ENCODE data around the gene PPP2R5C.

PPP2R5C gene

GRCh38 chr14:101875727-101876554 is 114.4 kb downstream of the PPP2R5C start (continued):
- TF ChIP-seq TCF7L2 (IDR thresholded peaks at IDR 0.05; ENCODE audit: borderline replicate concordance, low read depth, low read length) (peak; percentile 85), ZNF654 (tag by site-specific recombination; IDR thresholded peaks at IDR 0.05; ENCODE audit: low read depth) (no peak), ZNF561 (tag by site-specific recombination; IDR thresholded peaks at IDR 0.05; ENCODE audit: borderline replicate concordance) (no peak), SP2 (tag by site-specific recombination; IDR thresholded peaks at IDR 0.05) (no peak), ZNF548 (tag by site-specific recombination; IDR thresholded peaks at IDR 0.05) (no peak), YY1 (tag by site-specific recombination; IDR thresholded peaks at IDR 0.05) (no peak), ZBTB17 (tag by site-specific recombination; IDR thresholded peaks at IDR 0.05) (peak; percentile 75; the same call in 1 of the 2 replicates), PRDM1 (tag by site-specific recombination; IDR thresholded peaks at IDR 0.05) (no peak), ZNF530 (tag by site-specific recombination; IDR thresholded peaks at IDR 0.05; ENCODE audit: low read depth) (no peak)

GRCh38 chr14:101876555-101876938 is 115.0 kb downstream of the PPP2R5C start:
- H3K4me3 ChIP-seq (ENCODE audit: low read depth, low read length) = no peak overlapping the region
- H3K36me3 ChIP-seq (ENCODE audit: control insufficient read depth in 2 of 2, insufficient read depth in 1 of 2, low read length in 2 of 2) = peaks cover 0 to 14% of the 10 kb centered on the region in 2 experiments; a peak in 1 of 3 replicates
- ChIA-PET CTCF (interaction anchor here (0.6 kb wide), 1 partner anchor 105 kb away, joined by 3 read pairs; no protein-coding TSS in a partner anchor), POLR2A (no interaction called here)
- no peaks in the 10 kb centered on the region for H3K9me3 ChIP-seq (ENCODE audit: control insufficient read depth, insufficient read depth, low read depth, low read length)
- H3K4me1 ChIP-seq (ENCODE audit: control insufficient read depth, insufficient read depth, low read length) = peaks cover 10% of the 10 kb centered on the region
- H3K27ac ChIP-seq (ENCODE audit: extremely low read depth, low read depth, low read length) = no peak overlapping the region
- TF ChIP-seq TSHZ1 (tag by site-specific recombination; IDR thresholded peaks at IDR 0.05; ENCODE audit: borderline replicate concordance) (no peak), ZNF704 (tag by site-specific recombination; IDR thresholded peaks at IDR 0.05) (no peak), ZNF423 (tag by site-specific recombination; IDR thresholded peaks at IDR 0.05) (no peak)

- H3K4me3 ChIP-seq (ENCODE audit: low read depth, low read length) = no peak overlapping the region
- H3K4me1 ChIP-seq (ENCODE audit: control insufficient read depth, insufficient read depth, low read length) = peaks cover 10% of the 10 kb centered on the region
- H3K9me3 ChIP-seq (ENCODE audit: control insufficient read depth, insufficient read depth, low read depth, low read length) = no peaks in the 10 kb centered on the region
- H3K36me3 ChIP-seq (ENCODE audit: control insufficient read depth in 2 of 2, insufficient read depth in 1 of 2, low read length in 2 of 2) = peaks cover 0 to 26% of the 10 kb centered on the region in 2 experiments; a peak in 1 of 3 replicates
- CTCF ChIA-PET = interaction anchor here (0.6 kb wide), 1 partner anchor 63 kb away, joined by 3 read pairs; no protein-coding TSS in a partner anchor
- H3K27ac ChIP-seq (ENCODE audit: extremely low read depth, low read depth, low read length) = no peak overlapping the region
- POLR2A ChIA-PET = no interaction called here
- TF ChIP-seq ZNF274 (IDR thresholded peaks at IDR 0.05; ENCODE audit: low read length) (no peak), ZNF274 (tag by site-specific recombination; IDR thresholded peaks at IDR 0.05; ENCODE audit: borderline replicate concordance) (no peak), ZNF26 (tag by site-specific recombination; IDR thresholded peaks at IDR 0.05) (no peak), ZNF514 (tag by site-specific recombination; IDR thresholded peaks at IDR 0.05) (no peak), GLIS1 (tag by site-specific recombination; IDR thresholded peaks at IDR 0.05) (no peak), ZNF530 (tag by site-specific recombination; IDR thresholded peaks at IDR 0.05; ENCODE audit: low read depth) (no peak), BCL11A (tag by site-specific recombination; IDR thresholded peaks at IDR 0.05; ENCODE audit: low read depth) (no peak), ZNF585B (tag by site-specific recombination; IDR thresholded peaks at IDR 0.05) (no peak), ZNF426 (tag by site-specific recombination; IDR thresholded peaks at IDR 0.05) (no peak), PRDM1 (tag by site-specific recombination; IDR thresholded peaks at IDR 0.05) (no peak), ZNF148 (tag by site-specific recombination; IDR thresholded peaks at IDR 0.05; ENCODE audit: borderline replicate concordance) (no peak), ZNF19 (tag by site-specific recombination; IDR thresholded peaks at IDR 0.05; ENCODE audit: low read depth) (no peak), OSR2 (tag by site-specific recombination; IDR thresholded peaks at IDR 0.05) (no peak), ZFP3 (tag by site-specific recombination; IDR thresholded peaks at IDR 0.05; ENCODE audit: low read depth) (no peak), ZSCAN23 (tag by site-specific recombination; IDR thresholded peaks at IDR 0.05) (no peak)
These were observed 116.3 kb downstream of the PPP2R5C start for GRCh38 chr14:101877766-101878165.

All from HEK293 (cell line).